ENCODE measurements around the gene CDHR3. TPM values are rescaled to one million over a fixed set of nuclear protein-coding genes. Genes with fewer than 3 reads are reported as not detected.

Gene CDHR3
- polyA plus RNA-seq, 1 donor from 2014 or later = 2.9 TPM

- Histone ChIP-seq H3K36me3 (ENCODE audit: insufficient read depth, low read length) (no peaks in the 10 kb centered on the region), H2AFZ (ENCODE audit: low read depth, low read length) (no peak overlapping the region), H4K20me1 (ENCODE audit: insufficient read depth) (no peaks in the 10 kb centered on the region), H3F3A (ENCODE audit: insufficient read depth, low read length, poor library complexity, severe bottlenecking) (no peaks in the 10 kb centered on the region), H3K27ac (ENCODE audit: low read length) (no peak overlapping the region), H3K27me3 (ENCODE audit: insufficient read depth, low read depth, low read length) (no peaks in the 10 kb centered on the region), H3K9ac (ENCODE audit: low read length) (no peak overlapping the region), H3K9me2 (ENCODE audit: insufficient read depth, low read length) (no peaks in the 10 kb centered on the region), H3K4me3 (ENCODE audit: low read length) (no peak overlapping the region), H3K4me2 (ENCODE audit: low read length) (no peak overlapping the region), H3K9me3 (ENCODE audit: low read length) (no peaks in the 10 kb centered on the region), H3K79me2 (replicated peaks; ENCODE audit: insufficient read depth, low read length) (no peaks in the 10 kb centered on the region)
- TF ChIP-seq REST (IDR thresholded peaks at IDR 0.05; ENCODE audit: borderline replicate concordance) = no peak
- no peak for TF ChIP-seq RAD21 (conservative IDR thresholded peaks at IDR 0.05)
- no peak for TF ChIP-seq EP300 (conservative IDR thresholded peaks at IDR 0.05; ENCODE audit: poor library complexity, severe bottlenecking)
- no peak for TF ChIP-seq SMC3 (conservative IDR thresholded peaks at IDR 0.05; ENCODE audit: poor library complexity)
- no peak for TF ChIP-seq POLR2AphosphoS5 (IDR thresholded peaks at IDR 0.05)
- TF ChIP-seq CTCF (IDR thresholded peaks at IDR 0.05; ENCODE audit: poor library complexity, severe bottlenecking) = no peak
- no peak for TF ChIP-seq EZH2 (IDR thresholded peaks at IDR 0.05; ENCODE audit: borderline replicate concordance, insufficient read depth, low read length, poor library complexity, severe bottlenecking)
- TF ChIP-seq MXI1 (conservative IDR thresholded peaks at IDR 0.05; ENCODE audit: poor library complexity, severe bottlenecking) = no peak
- no peak for TF ChIP-seq TAF1 (IDR thresholded peaks at IDR 0.05; ENCODE audit: low read depth)
These were observed 91.3 kb downstream of the CDHR3 start for GRCh38 chr7:106054156-106054910.

- H3K4me2 ChIP-seq (ENCODE audit: low read length) = no peak overlapping the region
- no peaks in the 10 kb centered on the region for H3K79me2 ChIP-seq (replicated peaks; ENCODE audit: insufficient read depth, low read length)
- H3K27me3 ChIP-seq (ENCODE audit: insufficient read depth, low read depth, low read length) = no peaks in the 10 kb centered on the region
- no peaks in the 10 kb centered on the region for H3K9me2 ChIP-seq (ENCODE audit: insufficient read depth, low read length)
- H3K9ac ChIP-seq (ENCODE audit: low read length) = no peak overlapping the region
- H3K36me3 ChIP-seq (ENCODE audit: insufficient read depth, low read length) = no peaks in the 10 kb centered on the region
- no peak overlapping the region for H3K4me3 ChIP-seq (ENCODE audit: low read length)
- H3F3A ChIP-seq (ENCODE audit: insufficient read depth, low read length, poor library complexity, severe bottlenecking) = no peaks in the 10 kb centered on the region
- H3K9me3 ChIP-seq (ENCODE audit: low read length) = no peaks in the 10 kb centered on the region
- H4K20me1 ChIP-seq (ENCODE audit: insufficient read depth) = no peaks in the 10 kb centered on the region
- no peak overlapping the region for H3K27ac ChIP-seq (ENCODE audit: low read length)
- H2AFZ ChIP-seq (ENCODE audit: low read depth, low read length) = no peak overlapping the region
- no peak for TF ChIP-seq EZH2 (IDR thresholded peaks at IDR 0.05; ENCODE audit: borderline replicate concordance, insufficient read depth, low read length, poor library complexity, severe bottlenecking)
- TF ChIP-seq CTCF (IDR thresholded peaks at IDR 0.05; ENCODE audit: poor library complexity, severe bottlenecking) = no peak
- TF ChIP-seq POLR2AphosphoS5 (IDR thresholded peaks at IDR 0.05) = no peak
- no peak for TF ChIP-seq EP300 (conservative IDR thresholded peaks at IDR 0.05; ENCODE audit: poor library complexity, severe bottlenecking)
- TF ChIP-seq REST (IDR thresholded peaks at IDR 0.05; ENCODE audit: borderline replicate concordance) = no peak
- TF ChIP-seq TAF1 (IDR thresholded peaks at IDR 0.05; ENCODE audit: low read depth) = no peak
- no peak for TF ChIP-seq RAD21 (conservative IDR thresholded peaks at IDR 0.05)
- TF ChIP-seq MXI1 (conservative IDR thresholded peaks at IDR 0.05; ENCODE audit: poor library complexity, severe bottlenecking) = no peak
- TF ChIP-seq SMC3 (conservative IDR thresholded peaks at IDR 0.05; ENCODE audit: poor library complexity) = no peak
These were observed 92.0 kb downstream of the CDHR3 start for GRCh38 chr7:106054971-106055532.
